Activated CD4-positive, alpha-beta memory T cell treated with anti-CD3 and anti-CD28 coated beads for 36 hours (primary cell): Measurements from ENCODE around the gene HP. TPM values are rescaled to one million over a fixed set of nuclear protein-coding genes. Genes with fewer than 3 reads are reported as not detected.
A peak's percentile ranks its signal among the peaks of the same experiment; 100 is the strongest.

Experiments used
- CTCF ChIA-PET: fragments of 350-600 bp; sonication (Branson Sonifier 250); formaldehyde crosslinking; loops from one replicate; lab custom pipeline; 2021; ENCODE audit warnings: antibody characterized with exemption, inconsistent platforms; lab: Charles Lee
- POLR2A ChIA-PET: fragments of 350-600 bp; sonication (Branson Sonifier 250); formaldehyde crosslinking; loops from one replicate; lab custom pipeline; 2021; ENCODE audit warnings: antibody characterized with exemption; lab: Charles Lee
- DNase-seq: peaks from one replicate; pipeline ENCODE4 v3.0.0-alpha.2; 2020
- H3K27ac Mint-ChIP-seq: one replicate; pipeline ENCODE4 v1.8.0; 2021; ENCODE audit warnings: mixed read lengths
- H3K27me3 Mint-ChIP-seq: one replicate; pipeline ENCODE4 v1.8.0; 2021; ENCODE audit warnings: mixed read lengths
- H3K36me3 Mint-ChIP-seq: one replicate; pipeline ENCODE4 v1.8.0; 2021; ENCODE audit warnings: mixed read lengths
- H3K4me1 Mint-ChIP-seq: one replicate; pipeline ENCODE4 v1.8.0; 2021; ENCODE audit warnings: low read depth, mixed read lengths
- H3K4me3 Mint-ChIP-seq: one replicate; pipeline ENCODE4 v1.8.0; 2021; ENCODE audit warnings: mild to moderate bottlenecking, mixed read lengths
- H3K9me3 Mint-ChIP-seq: one replicate; pipeline ENCODE4 v1.8.0; 2021; ENCODE audit warnings: mixed read lengths
- intact Hi-C: fragments of 100-400 bp; cut with micrococcal nuclease; formaldehyde crosslinking; loops from one replicate; pipeline ENCODE4 v1.15.1; 2023
- total RNA-seq, 2 experiments: library from RNA; stranded (reverse); gene quantifications; one replicate each; pipeline ENCODE4 v1.2.3, GENCODE V29; 2021

Gene HP
- total RNA-seq, 2 experiments from 2014 or later = not detected

DNA sequence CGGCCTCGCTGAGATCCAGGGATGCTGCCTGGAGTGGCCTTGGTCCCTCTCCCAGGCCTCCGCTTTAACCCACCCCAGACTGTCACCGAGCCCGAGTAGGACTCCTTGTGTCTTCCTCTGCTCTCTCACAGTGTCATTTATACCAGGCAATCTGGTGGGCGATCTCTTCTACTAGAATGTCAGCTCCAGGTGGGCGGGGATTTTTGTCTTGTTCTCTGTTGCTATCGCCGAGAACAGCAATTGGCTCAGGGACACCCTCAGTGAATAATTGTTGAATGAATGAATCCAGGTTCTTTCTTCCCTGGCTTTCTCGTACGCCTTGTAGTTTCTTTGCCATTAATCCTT, 39.9 kb downstream of the HP start:
- intact Hi-C loops = loop anchor here (5.0 kb wide), 2 partner anchors 372 to 612 kb away; partner anchors contain the start of gene PHLPP2
- Mint-ChIP-seq H3K36me3 (peaks cover 24% of the 10 kb centered on the region), H3K27me3 (no peaks in the 10 kb centered on the region), H3K9me3 (no peaks in the 10 kb centered on the region), H3K4me3 (peak overlapping the region; percentile 96), H3K27ac (peak overlapping the region; percentile 94), H3K4me1 (peaks cover 33% of the 10 kb centered on the region)
- CTCF ChIA-PET = interaction anchor here (0.6 to 2.0 kb wide), 4 partner anchors 27 to 221 kb away, joined by 4 to 7 read pairs (median 5); no protein-coding TSS in a partner anchor
- POLR2A ChIA-PET = interaction anchor here (0.5 to 1.3 kb wide), 3 partner anchors 11 to 1659 kb away, joined by 3 to 4 read pairs (median 4); no protein-coding TSS in a partner anchor
- no peak for DNase-seq

DNA sequence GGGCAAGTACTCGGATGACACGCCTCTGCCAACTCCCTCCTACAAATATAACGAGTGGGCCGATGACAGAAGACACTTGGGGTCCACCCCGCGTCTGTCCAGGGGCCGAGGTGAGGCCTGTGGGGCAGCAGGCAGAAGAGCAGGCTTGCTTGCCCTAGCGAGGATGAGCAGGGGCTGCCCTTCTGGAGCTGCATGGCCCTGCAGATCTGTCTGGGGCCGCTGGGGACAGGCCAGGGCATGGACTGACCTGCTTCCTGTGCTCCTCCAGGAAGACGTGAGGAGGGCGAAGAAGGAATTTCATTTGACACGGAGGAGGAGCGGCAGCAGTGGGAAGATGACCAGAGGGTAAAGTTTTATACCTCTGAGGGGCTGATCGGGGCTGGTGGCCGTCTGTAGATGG, 44.6 kb downstream of the HP start:
- H3K27ac Mint-ChIP-seq = no peak overlapping the region
- H3K9me3 Mint-ChIP-seq = no peaks in the 10 kb centered on the region
- H3K4me1 Mint-ChIP-seq = peaks cover 17% of the 10 kb centered on the region
- no peaks in the 10 kb centered on the region for H3K27me3 Mint-ChIP-seq
- DNase-seq = no peak
- H3K4me3 Mint-ChIP-seq = no peak overlapping the region
- CTCF ChIA-PET = interaction anchor here (1.0 to 1.4 kb wide), 3 partner anchors 12 to 32 kb away, joined by 3 to 4 read pairs (median 3); no protein-coding TSS in a partner anchor
- peaks cover 54% of the 10 kb centered on the region for H3K36me3 Mint-ChIP-seq
- POLR2A ChIA-PET = no interaction called here
- intact Hi-C loops = loop anchor here (1.0 kb wide), 1 partner anchor 33 kb away; no protein-coding TSS in a partner anchor

DNA sequence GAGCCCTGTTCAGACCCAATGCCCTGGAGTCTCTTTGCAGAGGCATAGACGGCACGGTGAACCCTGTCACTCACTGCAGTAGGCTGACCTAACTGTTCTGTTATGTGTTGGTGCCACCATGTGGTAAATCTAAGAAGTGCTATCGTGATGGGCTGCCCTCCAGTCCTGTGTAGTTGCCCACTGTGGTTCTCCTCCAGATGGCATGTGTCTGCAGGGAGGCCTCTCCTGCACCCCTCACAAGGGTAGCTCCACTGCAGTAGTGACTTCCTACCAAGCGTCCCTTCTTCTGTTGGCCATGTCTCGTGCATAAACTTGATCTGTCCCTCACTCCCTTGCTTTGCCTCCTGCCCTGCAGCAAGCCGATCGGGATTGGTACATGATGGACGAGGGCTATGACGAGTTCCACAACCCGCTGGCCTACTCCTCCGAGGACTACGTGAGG, 45.1 kb downstream of the HP start:
- Mint-ChIP-seq H3K27me3 (no peaks in the 10 kb centered on the region), H3K4me3 (no peak overlapping the region), H3K36me3 (peaks cover 58% of the 10 kb centered on the region), H3K27ac (no peak overlapping the region), H3K4me1 (peaks cover 17% of the 10 kb centered on the region), H3K9me3 (no peaks in the 10 kb centered on the region)
- CTCF ChIA-PET = interaction anchor here (1.0 to 1.4 kb wide), 3 partner anchors 13 to 33 kb away, joined by 3 to 4 read pairs (median 3); no protein-coding TSS in a partner anchor
- DNase-seq = peak; percentile 51
- POLR2A ChIA-PET = no interaction called here
- intact Hi-C loops = loop anchor here (1.0 kb wide), 1 partner anchor 33 kb away; no protein-coding TSS in a partner anchor

DNA sequence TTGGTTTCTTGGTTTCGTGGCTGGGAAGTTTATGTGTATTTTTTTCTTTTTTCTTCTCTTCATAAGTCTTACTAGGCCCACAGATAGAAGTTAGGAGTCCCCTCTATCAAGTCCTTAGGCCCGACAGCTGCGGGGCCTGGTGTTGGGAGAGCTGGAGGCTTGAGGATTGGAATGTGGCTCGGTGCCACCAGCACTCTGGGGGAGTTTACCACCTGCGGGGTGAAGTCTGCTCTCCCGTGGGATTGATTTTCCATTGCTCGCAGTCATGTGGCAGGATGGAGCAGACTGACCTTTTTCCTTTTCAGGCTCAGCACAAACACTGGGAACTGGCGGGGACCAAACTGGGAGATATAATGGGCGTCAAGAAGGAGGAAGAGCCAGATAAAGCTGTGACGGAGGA, 46.9 kb downstream of the HP start:
- Mint-ChIP-seq H3K4me3 (no peak overlapping the region), H3K9me3 (no peaks in the 10 kb centered on the region), H3K27ac (no peak overlapping the region), H3K4me1 (peaks cover 2% of the 10 kb centered on the region), H3K27me3 (no peaks in the 10 kb centered on the region), H3K36me3 (peaks cover 73% of the 10 kb centered on the region)
- DNase-seq = no peak
- ChIA-PET POLR2A (no interaction called here), CTCF (no interaction called here)
- intact Hi-C loops = no loop called here

DNA sequence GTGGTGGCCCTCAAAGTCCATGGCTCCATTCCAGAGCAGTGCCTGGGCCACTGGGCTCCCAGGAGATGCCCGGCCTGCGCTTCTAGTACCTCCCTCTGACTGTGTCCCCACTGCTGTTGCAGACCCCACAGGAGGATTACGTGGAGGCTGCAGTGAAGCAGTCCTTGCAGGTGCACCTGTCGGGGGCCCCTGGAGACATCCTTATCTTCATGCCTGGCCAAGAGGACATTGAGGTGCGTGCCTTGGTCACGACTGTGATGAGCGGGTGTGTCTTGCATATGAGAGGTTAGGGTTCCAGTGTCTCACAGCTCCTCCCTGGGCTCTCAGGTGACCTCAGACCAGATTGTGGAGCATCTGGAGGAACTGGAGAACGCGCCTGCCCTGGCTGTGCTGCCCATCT, 50.6 kb downstream of the HP start:
- Mint-ChIP-seq H3K9me3 (no peaks in the 10 kb centered on the region), H3K36me3 (peaks cover 72% of the 10 kb centered on the region), H3K4me3 (no peak overlapping the region), H3K27ac (no peak overlapping the region), H3K4me1 (no peaks in the 10 kb centered on the region), H3K27me3 (no peaks in the 10 kb centered on the region)
- ChIA-PET POLR2A (no interaction called here), CTCF (no interaction called here)
- DNase-seq = no peak
- intact Hi-C loops = no loop called here

DNA sequence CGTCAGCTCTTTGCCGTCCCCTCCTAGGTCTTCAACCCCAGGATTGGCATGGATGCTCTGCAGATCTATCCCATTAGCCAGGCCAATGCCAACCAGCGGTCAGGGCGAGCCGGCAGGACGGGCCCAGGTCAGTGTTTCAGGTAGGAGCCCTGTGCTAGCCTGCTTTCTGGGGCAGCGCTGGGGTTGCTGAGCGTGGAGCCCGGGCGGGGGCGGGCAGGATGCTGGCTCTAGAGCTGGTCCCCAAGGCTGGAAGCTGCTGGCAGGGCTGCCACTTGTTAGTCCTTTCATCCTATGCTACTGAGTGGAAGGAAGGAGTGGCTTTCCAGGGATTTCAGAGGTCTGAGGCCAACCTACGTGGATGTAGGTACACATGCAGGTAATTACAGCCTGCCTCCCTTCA, 51.7 kb downstream of the HP start:
- ChIA-PET POLR2A (no interaction called here), CTCF (no interaction called here)
- H3K9me3 Mint-ChIP-seq = no peaks in the 10 kb centered on the region
- H3K27me3 Mint-ChIP-seq = no peaks in the 10 kb centered on the region
- intact Hi-C loops = no loop called here
- no peak overlapping the region for H3K27ac Mint-ChIP-seq
- DNase-seq = no peak
- H3K4me3 Mint-ChIP-seq = no peak overlapping the region
- H3K4me1 Mint-ChIP-seq = no peaks in the 10 kb centered on the region
- peaks cover 65% of the 10 kb centered on the region for H3K36me3 Mint-ChIP-seq

DNA sequence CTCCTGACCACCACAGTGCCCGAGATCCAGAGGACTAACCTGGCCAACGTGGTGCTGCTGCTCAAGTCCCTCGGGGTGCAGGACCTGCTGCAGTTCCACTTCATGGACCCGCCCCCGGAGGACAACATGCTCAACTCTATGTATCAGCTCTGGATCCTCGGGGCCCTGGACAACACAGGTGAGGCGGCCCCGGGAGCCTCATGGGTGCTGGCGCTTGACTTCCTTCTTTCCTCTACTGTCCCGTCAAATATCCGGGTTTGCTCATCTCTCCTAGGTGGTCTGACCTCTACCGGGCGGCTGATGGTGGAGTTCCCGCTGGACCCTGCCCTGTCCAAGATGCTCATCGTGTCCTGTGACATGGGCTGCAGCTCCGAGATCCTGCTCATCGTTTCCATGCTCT, 53.1 kb downstream of the HP start:
- H3K36me3 Mint-ChIP-seq = peaks cover 64% of the 10 kb centered on the region
- CTCF ChIA-PET = no interaction called here

DNA sequence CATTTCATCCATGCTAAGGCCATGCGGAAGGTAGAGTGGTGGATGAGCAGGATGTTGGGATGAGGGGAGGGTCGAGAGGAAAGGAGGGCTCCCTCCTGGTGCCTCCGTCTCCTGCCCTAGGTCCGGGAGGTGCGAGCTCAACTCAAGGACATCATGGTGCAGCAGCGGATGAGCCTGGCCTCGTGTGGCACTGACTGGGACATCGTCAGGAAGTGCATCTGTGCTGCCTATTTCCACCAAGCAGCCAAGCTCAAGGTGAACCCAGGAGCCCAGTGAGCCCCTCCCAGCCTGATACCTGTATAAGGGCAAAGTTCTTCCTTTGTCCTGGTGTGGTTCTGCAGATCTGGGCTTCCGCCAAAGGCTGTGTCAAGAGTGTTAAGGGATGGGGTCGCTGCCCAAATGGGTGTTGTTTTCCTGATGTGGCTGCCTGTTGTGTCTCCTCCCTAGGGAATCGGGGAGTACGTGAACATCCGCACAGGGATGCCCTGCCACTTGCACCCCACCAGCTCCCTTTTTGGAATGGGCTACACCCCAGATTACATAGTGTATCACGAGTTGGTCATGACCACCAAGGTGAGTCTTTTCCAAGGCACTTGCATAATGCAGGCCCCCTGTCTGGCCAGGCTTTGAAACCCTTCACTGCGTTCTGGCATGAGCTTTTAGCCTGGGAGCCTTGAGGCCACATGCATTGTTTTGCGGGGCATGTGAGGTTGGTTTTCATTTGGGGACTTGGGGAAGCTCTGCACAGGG, 54.2 kb downstream of the HP start:
- H3K36me3 Mint-ChIP-seq = peaks cover 57% of the 10 kb centered on the region
- POLR2A ChIA-PET = no interaction called here

More for the DNA sequence above, 53.1 kb downstream of the HP start:
- Mint-ChIP-seq H3K4me1 (no peaks in the 10 kb centered on the region), H3K4me3 (no peak overlapping the region), H3K27ac (no peak overlapping the region), H3K9me3 (no peaks in the 10 kb centered on the region), H3K27me3 (no peaks in the 10 kb centered on the region)
- POLR2A ChIA-PET = no interaction called here
- DNase-seq = no peak
- intact Hi-C loops = no loop called here

DNA sequence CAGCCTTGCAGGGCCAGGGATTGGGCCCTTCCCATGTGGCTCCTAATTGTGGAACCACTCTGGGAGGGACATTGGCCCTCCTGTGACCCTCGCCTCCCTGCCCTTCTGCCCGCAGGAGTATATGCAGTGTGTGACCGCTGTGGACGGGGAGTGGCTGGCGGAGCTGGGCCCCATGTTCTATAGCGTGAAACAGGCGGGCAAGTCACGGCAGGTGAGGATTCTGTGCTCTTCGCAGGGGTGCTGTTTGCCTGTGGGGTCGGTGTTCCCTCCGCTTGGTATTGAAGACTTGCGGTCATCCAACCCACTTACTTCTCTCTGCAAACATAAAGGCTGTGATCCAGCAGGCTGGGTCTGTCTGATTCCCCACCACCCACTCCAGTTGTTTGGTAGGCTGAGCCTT, 55.0 kb downstream of the HP start:
- no peak for DNase-seq
- Mint-ChIP-seq H3K4me3 (no peak overlapping the region), H3K27ac (no peak overlapping the region), H3K4me1 (no peaks in the 10 kb centered on the region), H3K36me3 (peaks cover 51% of the 10 kb centered on the region), H3K9me3 (no peaks in the 10 kb centered on the region), H3K27me3 (no peaks in the 10 kb centered on the region)
- intact Hi-C loops = no loop called here
- CTCF ChIA-PET = no interaction called here
- POLR2A ChIA-PET = no interaction called here

More for the DNA sequence above, 54.2 kb downstream of the HP start:
- intact Hi-C loops = no loop called here
- Mint-ChIP-seq H3K27ac (no peak overlapping the region), H3K9me3 (no peaks in the 10 kb centered on the region), H3K4me1 (no peaks in the 10 kb centered on the region), H3K27me3 (no peaks in the 10 kb centered on the region), H3K4me3 (no peak overlapping the region)
- CTCF ChIA-PET = no interaction called here
- no peak for DNase-seq

DNA sequence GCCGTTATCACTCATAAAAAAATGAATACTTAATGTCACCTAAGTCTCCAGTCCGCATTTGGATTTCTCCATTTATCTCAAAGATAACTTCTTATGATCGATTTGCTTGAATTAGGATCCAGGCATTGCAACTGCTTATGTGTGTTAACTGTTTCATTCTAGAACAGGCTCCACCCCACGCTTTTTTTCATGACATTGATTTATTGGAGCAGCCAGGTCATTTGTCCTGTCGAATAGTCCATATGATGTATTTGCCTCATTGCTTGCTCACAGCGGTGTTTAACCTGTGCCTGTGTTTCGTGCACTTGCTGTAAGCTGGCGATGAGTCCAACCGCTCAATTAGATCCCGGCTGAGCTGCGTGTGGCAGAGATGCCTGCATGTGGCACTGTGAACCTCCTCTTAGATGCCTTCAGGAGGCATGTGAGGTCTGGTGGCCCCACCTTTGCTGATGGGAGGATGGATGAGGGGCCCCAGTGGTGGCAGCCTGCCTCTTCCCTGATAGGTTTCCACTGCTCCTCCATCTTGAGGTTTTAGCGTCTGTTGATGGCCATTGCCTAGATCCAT, 55.7 kb downstream of the HP start:
- DNase-seq = no peak
- Mint-ChIP-seq H3K4me3 (no peak overlapping the region), H3K36me3 (peaks cover 45% of the 10 kb centered on the region), H3K9me3 (no peaks in the 10 kb centered on the region), H3K27ac (no peak overlapping the region), H3K27me3 (no peaks in the 10 kb centered on the region), H3K4me1 (no peaks in the 10 kb centered on the region)
- intact Hi-C loops = no loop called here
- POLR2A ChIA-PET = no interaction called here
- CTCF ChIA-PET = no interaction called here
